GM12878 (cell line): ENCODE results near the gene PRKN. TPM values are rescaled to one million over a fixed set of nuclear protein-coding genes. Genes with fewer than 3 reads are reported as not detected.

ENCODE experiments used
- ATAC-seq: fragments of 200-7000 bp; cut with Tn5 transposase; 3 replicates; pipeline ENCODE4 v1.9.1; 2020; ENCODE audit warnings: mild to moderate bottlenecking, moderate library complexity
- BruUV-seq: library from RNA; stranded (reverse); fragments of 400-500 nt; replicated peaks from 2 replicates; lab custom pipeline; 2021; lab: Mats Ljungman, UMichigan
- CTCF ChIA-PET: fragments of 300-600 bp; sonication (Branson Sonifier 250); formaldehyde crosslinking; extraction: SDS; loops from one replicate; lab custom pipeline; 2021; ENCODE audit warnings: inconsistent platforms; lab: Yijun Ruan, JAX
- POLR2A ChIA-PET: fragments of 350-600 bp; formaldehyde crosslinking; extraction: SDS; loops from one replicate; lab custom pipeline; 2021; ENCODE audit warnings: inconsistent platforms; lab: Charles Lee
- RAD21 ChIA-PET: fragments of 300-600 bp; sonication (Branson Sonifier 250); formaldehyde crosslinking; loops from one replicate; lab custom pipeline; 2023; ENCODE audit warnings: antibody characterized with exemption; ENCODE audit not compliant: unreplicated experiment; lab: Charles Lee
- SMC1A ChIA-PET: fragments of 300-600 bp; sonication (Branson Sonifier 250); formaldehyde crosslinking; loops from one replicate; lab custom pipeline; 2023; ENCODE audit not compliant: unreplicated experiment, uncharacterized antibody; lab: Charles Lee
- DNase-seq: peaks from one replicate; pipeline ENCODE4 v3.0.0-alpha.2; 2011; ENCODE audit warnings: low read depth, low spot score
- FAIRE-seq: peaks from 3 replicates; lab custom pipeline; 2011; peaks lifted over from hg19 to GRCh38; lab: Jason Lieb, UNC
- H2AFZ ChIP-seq: 2 replicates; pipeline ENCODE4 v1.6.0; 2011; ENCODE audit warnings: low read depth, low read length, control low read depth; ENCODE audit not compliant: control insufficient read depth
- H3K27ac ChIP-seq: 2 replicates; pipeline ENCODE4 v1.5.1; 2011; ENCODE audit warnings: control low read depth; ENCODE audit not compliant: control insufficient read depth, insufficient read depth
- H3K27me3 ChIP-seq, 2 experiments: replicated peaks in 1 of 2; 2 replicates each; pipeline versions ENCODE4 v1.6.0 to v1.6.1; 2011; ENCODE audit warnings: low read length in 1 of 2; ENCODE audit not compliant: control insufficient read depth in 2 of 2, insufficient read depth in 2 of 2
- H3K36me3 ChIP-seq, 2 experiments: 2 replicates each; pipeline ENCODE4 v1.5.1; 2011; ENCODE audit warnings: low read length in 1 of 2; ENCODE audit not compliant: control insufficient read depth in 2 of 2, insufficient read depth in 2 of 2
- H3K4me1 ChIP-seq: 2 replicates; pipeline ENCODE4 v1.6.1; 2011; ENCODE audit warnings: mild to moderate bottlenecking, low read length, moderate library complexity, mixed read lengths; ENCODE audit not compliant: control insufficient read depth, insufficient read depth
- H3K4me2 ChIP-seq: 2 replicates; pipeline ENCODE4 v1.6.0; 2011; ENCODE audit warnings: control low read depth; ENCODE audit not compliant: control insufficient read depth, insufficient read depth
- H3K4me3 ChIP-seq: fragments of 200-600 bp; sonication (generic); 2 replicates; pipeline ENCODE4 v1.5.1; 2016
- H3K79me2 ChIP-seq: 2 replicates; pipeline ENCODE4 v1.6.0; 2011; ENCODE audit warnings: low read length; ENCODE audit not compliant: control insufficient read depth, insufficient read depth
- H3K9ac ChIP-seq: 2 replicates; pipeline ENCODE4 v1.8.0; 2011; ENCODE audit warnings: low read length, control low read depth, mixed read lengths; ENCODE audit not compliant: control insufficient read depth, insufficient read depth
- H3K9me3 ChIP-seq: replicated peaks from 3 replicates; pipeline ENCODE4 v1.5.1; 2011; ENCODE audit warnings: mild to moderate bottlenecking, low read length; ENCODE audit not compliant: control insufficient read depth, insufficient read depth
- H4K20me1 ChIP-seq: 2 replicates; pipeline ENCODE4 v1.6.0; 2011; ENCODE audit not compliant: control insufficient read depth, insufficient read depth
- CHD2 ChIP-seq: IDR thresholded peaks from 2 replicates; pipeline ENCODE4 v1.6.1; 2011; ENCODE audit warnings: low read depth, low read length, improper control_type of control experiment, borderline replicate concordance
- HSF1 ChIP-seq: fragments of 150-350 bp; IDR thresholded peaks from 2 replicates; pipeline ENCODE4 v1.6.1; 2014; ENCODE audit warnings: mild to moderate bottlenecking, low read depth, low read length
- IKZF2 ChIP-seq, 2 experiments: fragments of 450-650 bp; IDR thresholded peaks; 2 replicates each; pipeline ENCODE4 v1.6.1; 2017; ENCODE audit warnings: mild to moderate bottlenecking in 2 of 2, moderate library complexity in 2 of 2
- JUND ChIP-seq: IDR thresholded peaks from 2 replicates; pipeline ENCODE4 v1.6.1; 2012; ENCODE audit warnings: low read depth, mild to moderate bottlenecking, low read length, improper control_type of control experiment, moderate library complexity
- MTA3 ChIP-seq: IDR thresholded peaks from 2 replicates; pipeline ENCODE4 v1.6.1; 2012; ENCODE audit warnings: low read length, inconsistent platforms, borderline replicate concordance
- NFXL1 ChIP-seq: fragments of 450-650 bp; IDR thresholded peaks from 2 replicates; pipeline ENCODE4 v1.6.1; 2017; ENCODE audit warnings: antibody characterized with exemption, mild to moderate bottlenecking, borderline replicate concordance
- PBX3 ChIP-seq: IDR thresholded peaks from 2 replicates; pipeline ENCODE4 v1.6.1; 2011; ENCODE audit warnings: mild to moderate bottlenecking, low read depth, low read length, moderate library complexity; ENCODE audit not compliant: insufficient replicate concordance
- POLR2AphosphoS5 ChIP-seq: IDR thresholded peaks from 2 replicates; pipeline ENCODE4 v1.6.1; 2011; ENCODE audit warnings: mild to moderate bottlenecking, low read length, inconsistent platforms
- RELA ChIP-seq: fragments of 450-650 bp; IDR thresholded peaks from 2 replicates; pipeline ENCODE4 v1.8.0; 2014; ENCODE audit warnings: borderline replicate concordance; ENCODE audit not compliant: partially characterized antibody
- SREBF1 ChIP-seq: IDR thresholded peaks from 2 replicates; pipeline ENCODE4 v1.6.1; 2012; ENCODE audit warnings: mild to moderate bottlenecking, low read length
- SUZ12 ChIP-seq: fragments of 200-600 bp; sonication (generic); IDR thresholded peaks from one replicate; pipeline ENCODE4 v1.6.1; 2018; ENCODE audit warnings: antibody characterized with exemption, mild to moderate bottlenecking; ENCODE audit not compliant: unreplicated experiment
- WGBS: methylation state at CpG from one replicate; pipeline ENCODE4 v1.1.6; 2016; ENCODE audit warnings: low lambda C conversion rate; ENCODE audit not compliant: insufficient replicate concordance, insufficient coverage; ENCODE audit errors: missing lambda C conversion rate; 5-methylcytosine and 5-hydroxymethylcytosine counted together
- in situ Hi-C: fragments of 300-500 bp; cut with MboI; formaldehyde crosslinking; loops from 9 replicates; pipeline ENCODE4 v1.14.3; 2018; ENCODE audit warnings: mixed read lengths
- intact Hi-C: fragments of 100-400 bp; cut with micrococcal nuclease; formaldehyde crosslinking; loops from one replicate; pipeline ENCODE4 v1.14.2; 2022; ENCODE audit not compliant: unreplicated experiment
- polyA plus RNA-seq, 11 experiments: library from polyadenylated mRNA; depleted of rRNA in 4 of 11; unstranded in 6 of 11; stranded (reverse) in 5 of 11; fragments of >200 nt; fragmentation: Nextera tagmentation in 4 of 11; fragmentation: Illumina TruSeq in 1 of 11; extraction: Ambion mirVana in 4 of 11; extraction: Trizol in 1 of 11; gene quantifications; 1 replicate in 1 of 11; 2 replicates in 10 of 11; pipeline versions ENCODE4 v1.2.1 to v1.2.3, GENCODE V29; 2011 to 2016; ENCODE audit warnings: inconsistent platforms in 2 of 11, missing spikeins in 2 of 11, low read depth in 1 of 11
- total RNA-seq, 4 experiments: library from RNA; depleted of rRNA in 3 of 4; stranded (reverse); fragments of >200 nt in 3 of 4; fragmentation: Illumina TruSeq in 1 of 4; extraction: Trizol in 1 of 4; gene quantifications; 2 replicates each; pipeline versions ENCODE4 v1.2.1 to v1.2.3, GENCODE V29; 2013 to 2021
- TF ChIP-seq, protein P1 (sequence below): IDR thresholded peaks from 2 replicates; pipeline ENCODE4 v1.6.1; 2012; ENCODE audit warnings: low read depth, low read length, improper control_type of control experiment

PRKN gene
- total and polyA plus RNA-seq, 10 of the 15 experiments (the other 5 are each of a cell fraction or from before 2014, with no cell fraction given) = 0.06 to 0.09 TPM; not detected in 8

DNA sequence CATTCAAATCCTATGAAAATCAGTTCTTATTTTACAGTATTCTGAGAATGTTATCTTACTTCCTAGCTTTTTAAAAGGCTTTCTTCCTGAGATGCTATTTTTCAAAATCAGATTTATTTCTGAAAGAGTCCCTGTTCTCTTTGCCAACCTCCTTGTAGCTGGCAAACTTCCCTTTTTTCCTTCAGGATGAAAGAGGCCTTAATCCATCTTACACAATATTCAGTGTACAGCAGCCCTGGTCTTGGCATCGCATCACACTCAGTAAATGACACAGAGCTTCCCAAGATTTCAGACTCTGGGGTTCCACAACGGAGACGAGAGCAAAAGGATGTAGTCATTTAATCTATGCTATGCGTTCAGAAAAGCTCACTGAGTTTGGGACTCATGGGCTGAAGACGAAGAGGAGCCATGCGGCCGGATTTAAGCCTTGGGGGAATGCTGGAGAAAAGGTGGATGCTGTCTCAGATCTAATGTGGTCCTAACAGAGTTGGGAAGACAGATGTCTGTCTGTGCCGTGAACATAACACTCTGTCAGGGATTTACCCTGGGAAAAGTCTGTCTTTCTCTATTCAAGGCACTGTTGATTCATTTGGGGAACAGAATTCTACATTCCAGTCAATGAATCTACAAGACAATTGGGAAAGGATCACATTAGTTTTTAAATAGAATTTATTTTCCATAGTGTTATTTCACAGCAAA, 837.3 kb downstream of the PRKN start:
- no peaks in the 10 kb centered on the region for H4K20me1 ChIP-seq
- ChIA-PET POLR2A (no interaction called here), RAD21 (no interaction called here), SMC1A (interaction anchor here (0.7 kb wide), 1 partner anchor 13 kb away, joined by 3 read pairs; no protein-coding TSS in a partner anchor), CTCF (no interaction called here)
- H3K9me3 ChIP-seq = no peaks in the 10 kb centered on the region
- no peaks in the 10 kb centered on the region for H3K36me3 ChIP-seq
- in situ Hi-C loops (no loop called here), intact Hi-C loops (no loop called here)
- H3K4me2 ChIP-seq = no peak overlapping the region
- FAIRE-seq = no peak
- no peak overlapping the region for H3K9ac ChIP-seq
- H2AFZ ChIP-seq = no peak overlapping the region
- no peaks in the 10 kb centered on the region for H3K27me3 ChIP-seq
- H3K4me3 ChIP-seq = no peak overlapping the region
- no TSS peak for BruUV-seq
- WGBS = 19% methylated on average over 8 of the region's 8 CpGs
- H3K79me2 ChIP-seq = no peaks in the 10 kb centered on the region
- no peak overlapping the region for H3K27ac ChIP-seq
- H3K4me1 ChIP-seq = no peaks in the 10 kb centered on the region
- TF ChIP-seq HSF1 (no peak), PBX3 (no peak), SREBF1 (no peak), CHD2 (no peak), RELA (no peak), NFXL1 (no peak), JUND (no peak), MTA3 (no peak), POLR2AphosphoS5 (no peak), IKZF2 (IDR thresholded peaks at IDR 0.05) (no peak), SUZ12 (no peak)
- TF ChIP-seq, protein P1, sequence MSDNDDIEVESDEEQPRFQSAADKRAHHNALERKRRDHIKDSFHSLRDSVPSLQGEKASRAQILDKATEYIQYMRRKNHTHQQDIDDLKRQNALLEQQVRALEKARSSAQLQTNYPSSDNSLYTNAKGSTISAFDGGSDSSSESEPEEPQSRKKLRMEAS = no peak
- no peak for ATAC-seq
- no peak for DNase-seq
